8988T (cell line): ENCODE data around the gene MMP3.

Experiments
- DNase-seq: peaks from one replicate; pipeline ENCODE4 v3.0.0; 2011

MMP3 gene

GRCh38 chr11:102831489-102832440 lies 11.6 kb downstream of the MMP3 start:
- DNase-seq, result peak; percentile 16

GRCh38 chr11:102831128-102831488 lies 12.3 kb downstream of the MMP3 start:
- no peak for DNase-seq

DNA sequence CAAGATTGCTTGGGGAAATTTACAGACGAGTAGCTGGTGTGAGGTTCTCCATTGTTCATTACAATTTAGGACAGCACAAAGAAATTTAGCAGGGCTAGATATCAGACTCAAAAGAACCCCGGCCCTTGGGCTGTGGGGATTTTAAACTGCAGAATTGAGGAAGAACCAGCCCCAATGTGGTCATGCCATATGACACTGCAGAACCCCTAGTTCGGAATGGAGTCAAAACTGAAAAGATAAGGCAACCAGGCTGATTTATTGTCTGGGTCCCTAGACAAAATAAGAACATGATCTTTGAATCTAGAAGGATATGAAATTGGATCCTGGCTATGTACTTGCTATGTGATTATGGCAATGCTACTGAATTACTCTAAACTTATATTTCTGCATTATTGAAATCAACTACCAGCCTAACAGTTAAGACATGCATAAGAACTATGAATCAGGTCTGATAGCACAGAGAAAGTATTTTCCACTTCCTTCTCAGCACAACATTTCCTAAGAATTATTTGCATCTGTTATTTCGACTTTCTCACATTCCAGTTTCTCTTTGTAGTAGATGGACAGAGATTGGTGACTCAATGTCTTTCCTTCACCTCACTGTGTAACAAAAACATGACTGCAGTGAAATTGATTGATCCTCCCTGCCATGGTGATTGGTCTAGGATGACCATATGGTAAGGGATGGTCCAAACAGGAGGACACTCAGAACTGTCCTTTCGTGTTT lies 13.2 kb downstream of the MMP3 start:
- no peak for DNase-seq

- no peak for DNase-seq
These were observed 14.0 kb downstream of the MMP3 start for GRCh38 chr11:102829316-102830000.

- DNase-seq, result no peak
These were observed 18.9 kb downstream of the MMP3 start for GRCh38 chr11:102824556-102824955.

DNA sequence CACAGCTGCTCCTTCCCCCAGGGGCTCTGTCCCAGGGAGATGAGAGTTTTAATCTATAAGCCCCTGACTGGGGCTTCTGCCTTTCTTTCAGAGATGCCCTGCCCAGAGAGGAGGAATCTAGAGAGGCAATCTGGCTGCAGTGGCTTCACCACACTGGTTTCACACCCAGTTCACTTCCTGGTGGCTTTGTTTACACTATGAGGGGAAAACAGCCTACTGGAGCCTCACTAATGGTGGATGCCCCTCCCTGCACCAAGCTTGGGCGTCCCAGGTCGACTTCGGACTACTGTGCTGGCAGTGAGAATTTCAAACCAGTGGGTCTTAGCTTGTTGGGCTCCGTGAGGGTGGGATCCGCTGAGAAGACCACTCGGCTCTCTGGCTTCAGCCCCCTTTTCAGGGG lies 23.9 kb downstream of the MMP3 start:
- DNase-seq, result no peak

GRCh38 chr11:102813484-102813883 lies 29.9 kb downstream of the MMP3 start:
- DNase-seq, result no peak

- no peak for DNase-seq
These were observed 31.2 kb downstream of the MMP3 start for GRCh38 chr11:102812188-102812587.

- no peak for DNase-seq
These were observed 32.3 kb downstream of the MMP3 start for GRCh38 chr11:102810950-102811660.

- no peak for DNase-seq
These were observed 33.4 kb downstream of the MMP3 start for GRCh38 chr11:102809971-102810370.

DNA sequence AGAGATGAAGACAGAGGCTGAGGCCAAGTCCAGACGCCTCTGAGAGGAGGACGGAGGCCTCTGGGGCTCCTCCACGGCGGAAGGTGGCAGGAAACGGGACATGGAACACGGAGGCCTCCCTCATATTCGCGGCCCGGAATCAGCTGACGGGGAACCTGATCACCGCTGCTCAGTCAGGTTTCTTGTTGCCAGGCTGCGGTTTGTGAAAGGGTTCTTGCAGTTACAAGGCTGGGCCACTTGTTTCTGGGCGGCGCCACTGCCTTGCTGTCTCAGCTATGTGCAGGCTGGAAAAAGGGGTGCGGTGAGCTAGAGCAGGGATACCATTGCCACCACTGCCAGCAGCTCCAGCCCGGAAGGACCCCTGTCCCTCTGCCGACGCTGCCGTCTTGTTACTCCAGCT lies 35.5 kb downstream of the MMP3 start:
- peak; percentile 12 for DNase-seq

- DNase-seq, result no peak
These were observed 37.1 kb downstream of the MMP3 start for GRCh38 chr11:102806296-102806695.

DNA sequence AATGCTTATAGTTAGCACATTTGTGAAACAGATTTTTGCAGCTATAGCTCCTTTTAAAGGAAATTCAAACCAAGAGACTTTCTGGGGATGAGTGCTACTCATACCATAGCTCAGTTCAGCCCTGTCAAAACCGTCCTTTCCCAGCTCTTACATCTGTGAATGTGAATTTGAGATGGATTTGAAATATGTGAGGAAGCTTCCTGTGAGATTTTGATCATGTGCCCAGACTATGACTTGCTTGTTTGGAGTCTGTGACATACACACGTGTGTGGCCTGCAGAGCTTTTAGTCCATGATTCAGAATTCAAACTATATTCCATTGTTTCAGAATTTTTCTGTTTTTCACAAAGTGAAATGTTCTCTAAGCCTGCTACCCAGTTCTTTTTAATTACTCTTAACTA lies 41.1 kb downstream of the MMP3 start:
- no peak for DNase-seq

DNA sequence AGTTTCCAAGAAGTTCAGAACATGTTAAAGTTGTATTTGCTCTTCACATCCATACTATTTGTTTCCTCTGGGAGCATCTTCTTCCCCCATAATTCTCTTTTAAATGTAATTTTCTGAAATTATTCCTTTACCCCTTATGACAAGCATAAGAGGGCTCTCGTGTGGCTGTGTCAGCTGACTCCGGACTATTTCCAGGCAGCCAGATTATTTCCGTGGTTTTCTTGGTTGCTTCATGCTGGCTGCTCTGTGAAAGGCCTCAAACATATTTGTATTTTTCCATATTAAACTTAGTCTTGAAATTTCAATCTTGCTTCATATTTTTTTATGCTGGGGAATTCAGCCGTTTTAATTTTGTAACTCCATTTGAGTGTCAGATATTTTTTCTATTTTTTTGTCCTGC lies 42.6 kb downstream of the MMP3 start:
- DNase-seq, result no peak

- DNase-seq, result no peak
These were observed 43.6 kb downstream of the MMP3 start for GRCh38 chr11:102799681-102800340.

GRCh38 chr11:102798012-102798746 lies 45.2 kb downstream of the MMP3 start, which contains the start of gene MMP1:
Gene MMP1, minus strand, starts transcription at chr11:102798160. Its CDS starts 68 bp downstream, at chr11:102798092.
- DNase-seq, result no peak

DNA sequence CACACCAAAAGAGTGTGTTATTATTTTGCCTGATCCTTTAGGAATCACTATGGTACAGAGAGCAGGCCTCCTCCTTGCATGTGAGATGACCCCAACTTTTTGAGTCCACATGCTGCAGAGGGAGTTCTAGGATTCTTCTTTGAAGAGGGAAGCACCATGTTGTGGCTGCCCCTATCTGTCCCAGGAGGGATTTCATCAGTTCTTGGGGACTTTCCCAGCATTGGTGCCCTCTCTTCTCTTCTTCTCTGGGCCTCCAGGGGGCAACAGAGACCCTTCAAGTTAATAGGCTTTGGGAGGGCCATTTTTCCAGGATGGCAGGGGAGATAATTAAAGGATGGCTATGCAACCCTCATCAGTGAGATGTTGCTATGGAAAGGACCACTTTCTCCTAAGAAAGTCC lies 49.0 kb downstream of the MMP3 start:
- peak; percentile 29 for DNase-seq

GRCh38 chr11:102793677-102794290 lies 49.6 kb downstream of the MMP3 start:
- DNase-seq, result no peak

GRCh38 chr11:102792604-102793003 lies 50.8 kb downstream of the MMP3 start:
- no peak for DNase-seq

DNA sequence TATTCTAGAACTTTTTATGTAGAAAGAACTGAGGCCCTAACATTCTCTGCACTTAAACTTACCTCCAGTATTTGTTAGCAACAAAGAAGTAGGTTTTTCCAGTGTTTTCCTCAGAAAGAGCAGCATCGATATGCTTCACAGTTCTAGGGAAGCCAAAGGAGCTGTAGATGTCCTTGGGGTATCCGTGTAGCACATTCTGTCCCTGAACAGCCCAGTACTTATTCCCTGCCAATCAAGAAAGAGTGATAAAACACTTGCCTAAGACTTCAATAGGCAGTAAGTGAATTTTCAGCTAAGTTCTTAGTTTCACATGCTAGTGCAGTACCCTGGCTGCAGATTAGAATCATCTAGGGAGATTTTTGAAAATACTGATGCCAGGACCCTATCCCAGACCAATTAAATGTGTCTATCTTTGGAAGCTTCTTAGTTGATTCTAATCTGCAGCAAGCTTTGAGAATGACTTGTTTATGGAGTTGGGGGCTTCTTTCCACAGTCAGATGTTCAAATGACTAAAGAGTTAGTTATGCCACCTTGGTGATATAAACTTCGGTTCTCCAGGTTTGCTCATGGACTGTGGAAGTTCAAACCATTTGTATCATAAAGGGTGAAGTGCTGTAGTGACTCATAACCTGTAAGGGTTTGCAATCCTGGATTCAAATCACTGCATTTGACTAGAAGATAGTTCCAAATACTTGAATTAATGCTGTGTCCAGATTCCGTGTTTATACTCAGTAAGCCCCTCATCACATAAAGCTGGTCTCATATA lies 52.0 kb downstream of the MMP3 start:
- DNase-seq, result no peak
